ENCODE results near the gene MCMBP. TPM values are rescaled to one million over a fixed set of nuclear protein-coding genes. Genes with fewer than 3 reads are reported as not detected.

MCMBP gene, protein sequence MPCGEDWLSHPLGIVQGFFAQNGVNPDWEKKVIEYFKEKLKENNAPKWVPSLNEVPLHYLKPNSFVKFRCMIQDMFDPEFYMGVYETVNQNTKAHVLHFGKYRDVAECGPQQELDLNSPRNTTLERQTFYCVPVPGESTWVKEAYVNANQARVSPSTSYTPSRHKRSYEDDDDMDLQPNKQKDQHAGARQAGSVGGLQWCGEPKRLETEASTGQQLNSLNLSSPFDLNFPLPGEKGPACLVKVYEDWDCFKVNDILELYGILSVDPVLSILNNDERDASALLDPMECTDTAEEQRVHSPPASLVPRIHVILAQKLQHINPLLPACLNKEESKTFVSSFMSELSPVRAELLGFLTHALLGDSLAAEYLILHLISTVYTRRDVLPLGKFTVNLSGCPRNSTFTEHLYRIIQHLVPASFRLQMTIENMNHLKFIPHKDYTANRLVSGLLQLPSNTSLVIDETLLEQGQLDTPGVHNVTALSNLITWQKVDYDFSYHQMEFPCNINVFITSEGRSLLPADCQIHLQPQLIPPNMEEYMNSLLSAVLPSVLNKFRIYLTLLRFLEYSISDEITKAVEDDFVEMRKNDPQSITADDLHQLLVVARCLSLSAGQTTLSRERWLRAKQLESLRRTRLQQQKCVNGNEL
- 34.7 and 36.1 TPM in 2 replicates for total RNA-seq (2014; rRNA removed)
- percentile 70 among the genes with signal in this experiment for Bru-seq, nascent RNA
- BruChase-seq, experiment 1, labeled RNA remaining after a 6-hour chase: percentile 78 among the genes with signal in this experiment
- BruChase-seq, experiment 2, labeled RNA remaining after a 2-hour chase: percentile 70 among the genes with signal in this experiment
- long read RNA-seq, full-length matches to known transcripts: 54 of 71 reads
- long read RNA-seq, partial matches to known transcripts: 6 of 71 reads
- long read RNA-seq, other reads (novel, unspliced or antisense): 11 of 71 reads

DNA sequence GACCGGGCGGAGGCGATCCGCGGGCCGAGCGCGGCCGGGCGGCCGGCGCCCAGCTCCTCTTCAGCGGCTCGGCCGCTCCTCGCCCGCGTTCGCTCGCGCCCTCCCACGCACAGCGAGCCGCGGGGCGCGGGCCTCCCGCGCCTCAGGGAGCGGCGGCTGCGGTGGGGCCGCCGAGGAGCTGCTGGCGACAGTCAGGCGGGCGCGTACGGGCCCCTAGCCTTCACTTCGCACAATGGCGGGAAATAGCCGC is at the start of gene MCMBP:
TSS of gene MCMBP (minus strand) at position 234 of the 250 bp plus-strand sequence. CDS start 259 bp downstream, outside the sequence.
- ChIA-PET CTCF (no interaction called here), POLR2A (ENCODE audit: unreplicated experiment) (interaction anchor here (0.6 to 0.7 kb wide), 3 partner anchors 11 to 165 kb away, joined by 3 to 5 read pairs (median 3); no protein-coding TSS in a partner anchor)
- no peaks in the 10 kb centered on the region for H3K27me3 ChIP-seq (ENCODE audit: low read length)
- peaks cover 46% of the 10 kb centered on the region for H3K79me2 ChIP-seq (ENCODE audit: low read length)
- peak within 1 kb of the TSS; percentile 95 for H3K4me2 ChIP-seq (ENCODE audit: low read length)
- no peaks in the 10 kb centered on the region for H3K9me3 ChIP-seq (ENCODE audit: low read length)
- H3K9ac ChIP-seq (ENCODE audit: low read length): peak within 1 kb of the TSS; percentile 87
- no TSS peak for BruUV-seq (replicated peaks)
- H3K4me3 ChIP-seq (ENCODE audit: low read length): peak within 1 kb of the TSS; percentile 94
- no peaks in the 10 kb centered on the region for H3K9me2 ChIP-seq (replicated peaks; ENCODE audit: low read length)
- H3F3A ChIP-seq (ENCODE audit: low read length, unreplicated experiment): no peaks in the 10 kb centered on the region
- H2AFZ ChIP-seq (ENCODE audit: low read length): peak within 1 kb of the TSS; percentile 99
- peak; percentile 22 for ATAC-seq
- H3K4me1 ChIP-seq (ENCODE audit: insufficient read depth, low read length): peaks cover 9% of the 10 kb centered on the region; the same call in 1 of the 2 replicates
- H3K27ac ChIP-seq (ENCODE audit: low read length): peak within 1 kb of the TSS; percentile 4; the same call in 1 of the 2 replicates
- intact Hi-C loops (cut with micrococcal nuclease): loop anchor here (1.0 to 5.0 kb wide), 2 partner anchors 20 to 185 kb away; partner anchors contain the start of gene SEC23IP
- peaks cover 31% of the 10 kb centered on the region for H4K20me1 ChIP-seq (ENCODE audit: low read length)
- H3K36me3 ChIP-seq (ENCODE audit: low read depth, low read length): no peaks in the 10 kb centered on the region
- TF ChIP-seq EZH2 (IDR thresholded peaks at IDR 0.05; ENCODE audit: low read length, unreplicated experiment): no peak
- DNase-seq: no peak

DNA sequence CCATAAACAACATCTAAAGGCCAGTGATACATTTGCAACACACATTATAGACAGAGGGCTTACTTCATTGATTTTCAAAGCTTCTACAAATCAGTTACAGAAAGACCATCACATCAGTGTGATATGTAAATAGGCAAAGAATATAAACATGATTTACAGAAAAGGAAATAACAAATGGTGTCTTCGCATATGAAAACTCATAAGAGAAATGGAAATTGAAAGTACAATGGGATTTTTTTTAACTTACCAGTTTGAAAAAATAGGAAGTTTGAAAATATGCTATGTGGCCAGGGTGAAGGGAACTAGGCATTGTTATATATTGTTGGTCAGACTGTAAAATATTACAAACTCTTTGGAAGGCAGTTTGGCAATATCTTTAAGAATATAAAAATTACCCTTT is 47.2 kb upstream of the MCMBP start:
- Histone ChIP-seq H2AFZ (ENCODE audit: low read length) (no peak overlapping the region), H3K36me3 (ENCODE audit: low read depth, low read length) (peaks cover 34% of the 10 kb centered on the region), H3K4me3 (ENCODE audit: low read length) (no peak overlapping the region), H3K27me3 (ENCODE audit: low read length) (no peaks in the 10 kb centered on the region), H3K9me2 (replicated peaks; ENCODE audit: low read length) (no peaks in the 10 kb centered on the region), H4K20me1 (ENCODE audit: low read length) (no peaks in the 10 kb centered on the region), H3K27ac (ENCODE audit: low read length) (no peak overlapping the region), H3K9ac (ENCODE audit: low read length) (no peak overlapping the region), H3K79me2 (ENCODE audit: low read length) (no peaks in the 10 kb centered on the region), H3K4me2 (ENCODE audit: low read length) (no peak overlapping the region), H3K9me3 (ENCODE audit: low read length) (no peaks in the 10 kb centered on the region), H3F3A (ENCODE audit: low read length, unreplicated experiment) (no peaks in the 10 kb centered on the region), H3K4me1 (ENCODE audit: insufficient read depth, low read length) (no peaks in the 10 kb centered on the region)
- intact Hi-C loops (cut with micrococcal nuclease): no loop called here
- DNase-seq (no peak), ATAC-seq (no peak)
- TF ChIP-seq EZH2phosphoT487 (IDR thresholded peaks at IDR 0.05; ENCODE audit: borderline replicate concordance, low read length) (no peak), EZH2 (IDR thresholded peaks at IDR 0.05; ENCODE audit: low read length, unreplicated experiment) (no peak)
- TF ChIP-seq, protein P1, sequence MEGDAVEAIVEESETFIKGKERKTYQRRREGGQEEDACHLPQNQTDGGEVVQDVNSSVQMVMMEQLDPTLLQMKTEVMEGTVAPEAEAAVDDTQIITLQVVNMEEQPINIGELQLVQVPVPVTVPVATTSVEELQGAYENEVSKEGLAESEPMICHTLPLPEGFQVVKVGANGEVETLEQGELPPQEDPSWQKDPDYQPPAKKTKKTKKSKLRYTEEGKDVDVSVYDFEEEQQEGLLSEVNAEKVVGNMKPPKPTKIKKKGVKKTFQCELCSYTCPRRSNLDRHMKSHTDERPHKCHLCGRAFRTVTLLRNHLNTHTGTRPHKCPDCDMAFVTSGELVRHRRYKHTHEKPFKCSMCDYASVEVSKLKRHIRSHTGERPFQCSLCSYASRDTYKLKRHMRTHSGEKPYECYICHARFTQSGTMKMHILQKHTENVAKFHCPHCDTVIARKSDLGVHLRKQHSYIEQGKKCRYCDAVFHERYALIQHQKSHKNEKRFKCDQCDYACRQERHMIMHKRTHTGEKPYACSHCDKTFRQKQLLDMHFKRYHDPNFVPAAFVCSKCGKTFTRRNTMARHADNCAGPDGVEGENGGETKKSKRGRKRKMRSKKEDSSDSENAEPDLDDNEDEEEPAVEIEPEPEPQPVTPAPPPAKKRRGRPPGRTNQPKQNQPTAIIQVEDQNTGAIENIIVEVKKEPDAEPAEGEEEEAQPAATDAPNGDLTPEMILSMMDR (conservative IDR thresholded peaks at IDR 0.05; ENCODE audit: low read depth, low read length): no peak
- POLR2A ChIA-PET (ENCODE audit: unreplicated experiment): no interaction called here
- CTCF ChIA-PET: no interaction called here
- no TSS peak for BruUV-seq (replicated peaks)

DNA sequence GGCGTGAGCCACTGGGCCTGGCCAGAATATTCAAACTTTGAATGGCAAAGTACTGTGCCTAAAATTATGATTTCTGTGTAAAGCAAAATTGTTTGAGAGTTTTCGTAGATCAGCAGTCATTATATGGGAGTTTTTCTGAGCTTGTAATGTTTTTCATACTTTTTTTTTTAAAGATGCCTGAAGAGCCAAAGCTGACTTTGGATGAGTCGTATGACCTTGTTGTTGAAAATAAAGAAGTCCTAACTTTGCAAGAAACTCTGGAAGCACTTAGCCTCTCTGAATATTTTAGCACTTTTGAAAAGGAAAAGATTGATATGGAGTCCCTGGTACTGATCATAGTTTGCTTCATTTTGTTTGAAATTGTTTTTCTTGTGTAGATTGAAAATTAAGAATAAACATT is 46.6 kb upstream of the MCMBP start:
- intact Hi-C loops (cut with micrococcal nuclease): no loop called here
- Histone ChIP-seq H3K9me2 (replicated peaks; ENCODE audit: low read length) (no peaks in the 10 kb centered on the region), H3K9ac (ENCODE audit: low read length) (no peak overlapping the region), H3K4me2 (ENCODE audit: low read length) (no peak overlapping the region), H4K20me1 (ENCODE audit: low read length) (no peaks in the 10 kb centered on the region), H3K27me3 (ENCODE audit: low read length) (no peaks in the 10 kb centered on the region), H3K4me1 (ENCODE audit: insufficient read depth, low read length) (no peaks in the 10 kb centered on the region), H3F3A (ENCODE audit: low read length, unreplicated experiment) (no peaks in the 10 kb centered on the region), H3K4me3 (ENCODE audit: low read length) (no peak overlapping the region), H3K9me3 (ENCODE audit: low read length) (no peaks in the 10 kb centered on the region), H3K27ac (ENCODE audit: low read length) (no peak overlapping the region), H3K36me3 (ENCODE audit: low read depth, low read length) (peaks cover 36% of the 10 kb centered on the region), H3K79me2 (ENCODE audit: low read length) (no peaks in the 10 kb centered on the region), H2AFZ (ENCODE audit: low read length) (no peak overlapping the region)
- TF ChIP-seq EZH2phosphoT487 (IDR thresholded peaks at IDR 0.05; ENCODE audit: borderline replicate concordance, low read length) (no peak), EZH2 (IDR thresholded peaks at IDR 0.05; ENCODE audit: low read length, unreplicated experiment) (no peak)
- TF ChIP-seq, protein P1 (conservative IDR thresholded peaks at IDR 0.05; ENCODE audit: low read depth, low read length): no peak
- no peak for DNase-seq
- POLR2A ChIA-PET (ENCODE audit: unreplicated experiment): no interaction called here
- CTCF ChIA-PET: no interaction called here
- BruUV-seq (replicated peaks): no TSS peak
- ATAC-seq: no peak

Data from PC-3 (cell line).